Coronary artery (tissue), 2 donors: ENCODE results near the gene FYTTD1.

Source experiments
- DNase-seq: peaks from one replicate; pipeline ENCODE4 v3.0.0-alpha.2; 2017; ENCODE audit warnings: low spot score
- H3K27ac ChIP-seq, 2 donors: fragments of 200-600 bp; sonication (generic); one replicate each; pipeline ENCODE4 v1.5.1; 2016 to 2019
- H3K4me3 ChIP-seq: fragments of 200-600 bp; sonication (generic); 2 replicates; pipeline ENCODE4 v1.5.1; 2016; ENCODE audit warnings: mild to moderate bottlenecking, moderate library complexity
- CTCF ChIP-seq: fragments of 200-600 bp; sonication (generic); IDR thresholded peaks from one replicate; pipeline ENCODE4 v1.5.1; 2019; ENCODE audit warnings: antibody characterized with exemption

The FYTTD1 gene

GRCh38 chr3:197791892-197792647 is 42.4 kb downstream of the FYTTD1 start:
- peak overlapping the region; percentile 94 for H3K4me3 ChIP-seq
- DNase-seq = no peak
- TF ChIP-seq CTCF = no peak
- peak overlapping the region; percentile 98 to 99 for H3K27ac ChIP-seq

- no peak for TF ChIP-seq CTCF
- peak overlapping the region; percentile 94 for H3K4me3 ChIP-seq
- DNase-seq = no peak
- peak overlapping the region; percentile 15 to 50 for H3K27ac ChIP-seq
Observed at GRCh38 chr3:197793247-197793646, 43.6 kb downstream of the FYTTD1 start.

- Histone ChIP-seq H3K27ac (peak overlapping the region; percentile 41 to 50), H3K4me3 (no peak overlapping the region)
- DNase-seq = no peak
- no peak for TF ChIP-seq CTCF
Observed at GRCh38 chr3:197794115-197794514, 44.4 kb downstream of the FYTTD1 start.

GRCh38 chr3:197795200-197795599 is 45.5 kb downstream of the FYTTD1 start:
- DNase-seq = no peak
- H3K4me3 ChIP-seq = no peak overlapping the region
- no peak for TF ChIP-seq CTCF
- peak overlapping the region; percentile 11 to 54 for H3K27ac ChIP-seq

GRCh38 chr3:197796087-197796486 is 46.4 kb downstream of the FYTTD1 start:
- H3K27ac ChIP-seq = no peak overlapping the region

GRCh38 chr3:197798863-197799262 is 49.2 kb downstream of the FYTTD1 start:
- peak overlapping the region; percentile 22 for H3K4me3 ChIP-seq
- H3K27ac ChIP-seq = peak overlapping the region; percentile 2 to 30
- TF ChIP-seq CTCF = no peak
- DNase-seq = no peak

More at GRCh38 chr3:197796087-197796486, 46.4 kb downstream of the FYTTD1 start:
- no peak for TF ChIP-seq CTCF
- no peak overlapping the region for H3K4me3 ChIP-seq
- no peak for DNase-seq

GRCh38 chr3:197800379-197800778 is 50.7 kb downstream of the FYTTD1 start:
- no peak for TF ChIP-seq CTCF
- no peak overlapping the region for H3K27ac ChIP-seq
- DNase-seq = no peak
- no peak overlapping the region for H3K4me3 ChIP-seq
